HG02610 (cell line): ENCODE data around the gene PGA4.
A peak's percentile ranks its signal among the peaks of the same experiment; 100 is the strongest.
"Not testable (repeated sequence)": the region's sequence is repeated elsewhere in the genome, so short reads cannot be mapped to it uniquely, and the experiment has no call there.

Experiments used
- ATAC-seq: cut with Tn5 transposase; IDR thresholded peaks from one replicate; pipeline ENCODE4 v1.9.1; 2021; ENCODE audit warnings: mild to moderate bottlenecking, moderate library complexity; ENCODE audit not compliant: unreplicated experiment

PGA4 gene

GRCh38 chr11:61248071-61248470, 25.9 kb downstream of the PGA4 start:
- ATAC-seq, result not testable (repeated sequence)

GRCh38 chr11:61249201-61249600, 27.1 kb downstream of the PGA4 start:
- ATAC-seq, result not testable (repeated sequence)

- ATAC-seq, result not testable (repeated sequence)
Measured at GRCh38 chr11:61250796-61251765, 28.9 kb downstream of the PGA4 start.

GRCh38 chr11:61252332-61252731, 30.2 kb downstream of the PGA4 start:
- not testable (repeated sequence) for ATAC-seq

- ATAC-seq, result peak; percentile 63
Measured at GRCh38 chr11:61254403-61255025, 32.4 kb downstream of the PGA4 start.

GRCh38 chr11:61256710-61257482, 34.7 kb downstream of the PGA4 start:
- no peak for ATAC-seq

- no peak for ATAC-seq
Measured at GRCh38 chr11:61258546-61258945, 36.4 kb downstream of the PGA4 start.

GRCh38 chr11:61259363-61259762, 37.2 kb downstream of the PGA4 start:
- ATAC-seq, result no peak

GRCh38 chr11:61264371-61264770, 42.2 kb downstream of the PGA4 start:
- ATAC-seq, result no peak

- ATAC-seq, result no peak
Measured at GRCh38 chr11:61264795-61265194, 42.6 kb downstream of the PGA4 start.

GRCh38 chr11:61265357-61265756, 43.2 kb downstream of the PGA4 start:
- no peak for ATAC-seq

- ATAC-seq, result no peak
Measured at GRCh38 chr11:61266602-61267001, 44.5 kb downstream of the PGA4 start.

- no peak for ATAC-seq
Measured at GRCh38 chr11:61267437-61267841, 45.3 kb downstream of the PGA4 start.

- ATAC-seq, result no peak
Measured at GRCh38 chr11:61268588-61269250, 46.6 kb downstream of the PGA4 start.

- ATAC-seq, result no peak
Measured at GRCh38 chr11:61270354-61271076, 48.4 kb downstream of the PGA4 start.

GRCh38 chr11:61272731-61273130, 50.6 kb downstream of the PGA4 start:
- ATAC-seq, result no peak

- no peak for ATAC-seq
Measured at GRCh38 chr11:61273178-61274078, 51.3 kb downstream of the PGA4 start.

- no peak for ATAC-seq
Measured at GRCh38 chr11:61274084-61274483, 51.9 kb downstream of the PGA4 start.

- no peak for ATAC-seq
Measured at GRCh38 chr11:61275191-61275590, 53.0 kb downstream of the PGA4 start.
